Activated CD8-positive, alpha-beta T cell treated with anti-CD3 and anti-CD28 coated beads, Interleukin-2, amount 10 ng/mL, durations not matched to agents 7 days and 5 days (primary cell): ENCODE results near the gene TATDN2. TPM values are rescaled to one million over a fixed set of nuclear protein-coding genes. Genes with fewer than 3 reads are reported as not detected.

ENCODE experiments used
- ATAC-seq: fragments of 150-1000 bp; cut with Tn5 transposase; one replicate; pipeline ENCODE4 v1.10.0; 2021; ENCODE audit warnings: moderate library complexity
- CTCF ChIA-PET: fragments of 350-600 bp; sonication (Branson Sonifier 250); formaldehyde crosslinking; loops from one replicate; lab custom pipeline; 2021; ENCODE audit warnings: antibody characterized with exemption; lab: Charles Lee
- POLR2A ChIA-PET: fragments of 350-600 bp; sonication (Branson Sonifier 250); formaldehyde crosslinking; loops from one replicate; lab custom pipeline; 2021; ENCODE audit warnings: antibody characterized with exemption; lab: Charles Lee
- DNase-seq: peaks from one replicate; pipeline ENCODE4 v3.0.0-alpha.2; 2020
- H3K27ac Mint-ChIP-seq: one replicate; pipeline ENCODE4 v1.8.0; 2021; ENCODE audit warnings: mild to moderate bottlenecking, mixed read lengths
- H3K27me3 Mint-ChIP-seq: one replicate; pipeline ENCODE4 v1.8.0; 2021; ENCODE audit warnings: low read depth, mixed read lengths
- H3K36me3 Mint-ChIP-seq: one replicate; pipeline ENCODE4 v1.8.0; 2021; ENCODE audit warnings: low read depth, mixed read lengths
- H3K4me1 Mint-ChIP-seq: one replicate; pipeline ENCODE4 v1.8.0; 2021; ENCODE audit warnings: low read depth, mixed read lengths
- H3K4me3 Mint-ChIP-seq: one replicate; pipeline ENCODE4 v1.8.0; 2021; ENCODE audit warnings: mild to moderate bottlenecking, mixed read lengths
- H3K9me3 Mint-ChIP-seq: one replicate; pipeline ENCODE4 v1.8.0; 2022; ENCODE audit warnings: mixed read lengths; ENCODE audit not compliant: insufficient read depth
- total RNA-seq, 2 experiments: library from RNA; stranded (reverse); gene quantifications; one replicate each; pipeline ENCODE4 v1.2.3, GENCODE V29; 2021

The TATDN2 gene
- total RNA-seq, result 10 to 100 TPM; 57.0 to 61.6 TPM

- no peaks in the 10 kb centered on the region for H3K27me3 Mint-ChIP-seq
- DNase-seq (peak; percentile 97), ATAC-seq (peak; percentile 94)
- peaks cover 22% of the 10 kb centered on the region for H3K9me3 Mint-ChIP-seq
- CTCF ChIA-PET, result interaction anchor here (0.7 to 3.7 kb wide), 6 partner anchors 10 to 527 kb away, joined by 3 to 22 read pairs (median 4); partner anchors contain the start of gene CRELD1
- peak within 1 kb of the TSS; percentile 95 for H3K27ac Mint-ChIP-seq
- H3K4me1 Mint-ChIP-seq, result peaks cover 41% of the 10 kb centered on the region
- peaks cover 67% of the 10 kb centered on the region for H3K36me3 Mint-ChIP-seq
- H3K4me3 Mint-ChIP-seq, result peak within 1 kb of the TSS; percentile 89
- POLR2A ChIA-PET, result interaction anchor here (0.7 to 1.8 kb wide), 14 partner anchors 10 to 515 kb away, joined by 3 to 12 read pairs (median 4); partner anchors contain the start of genes SEC13 and VHL
Observed at GRCh38 chr3:10248184-10248983, at the start of gene TATDN2. Gene TATDN2, plus strand, starts transcription at chr3:10248459. Its CDS starts 742 bp downstream, at chr3:10249201.

- Mint-ChIP-seq H3K27ac (peak overlapping the region; percentile 96), H3K36me3 (peaks cover 8% of the 10 kb centered on the region), H3K4me3 (peak overlapping the region; percentile 45), H3K9me3 (no peaks in the 10 kb centered on the region), H3K4me1 (peaks cover 75% of the 10 kb centered on the region), H3K27me3 (no peaks in the 10 kb centered on the region)
- CTCF ChIA-PET, result interaction anchor here (0.9 to 2.1 kb wide), 10 partner anchors 9 to 88 kb away, joined by 3 to 7 read pairs (median 3); partner anchors contain the start of gene IRAK2
- peak; percentile 83 for DNase-seq
- POLR2A ChIA-PET, result interaction anchor here (0.6 to 1.9 kb wide), 7 partner anchors 9 to 405 kb away, joined by 3 to 5 read pairs (median 3); partner anchors contain the start of gene TATDN2
- peak; percentile 82 for ATAC-seq
Observed at GRCh38 chr3:10198761-10199649, 49.3 kb upstream of the TATDN2 start.

- H3K4me3 Mint-ChIP-seq, result no peak overlapping the region
- ATAC-seq (no peak), DNase-seq (no peak)
- no peaks in the 10 kb centered on the region for H3K9me3 Mint-ChIP-seq
- H3K4me1 Mint-ChIP-seq, result peaks cover 27% of the 10 kb centered on the region
- CTCF ChIA-PET, result interaction anchor here (0.7 to 2.3 kb wide), 4 partner anchors 9 to 39 kb away, joined by 3 to 7 read pairs (median 5); no protein-coding TSS in a partner anchor
- H3K36me3 Mint-ChIP-seq, result peaks cover 5% of the 10 kb centered on the region
- H3K27ac Mint-ChIP-seq, result no peak overlapping the region
- POLR2A ChIA-PET, result no interaction called here
- H3K27me3 Mint-ChIP-seq, result no peaks in the 10 kb centered on the region
Observed at GRCh38 chr3:10204921-10205320, 43.3 kb upstream of the TATDN2 start.

- Mint-ChIP-seq H3K9me3 (no peaks in the 10 kb centered on the region), H3K4me3 (no peak overlapping the region), H3K36me3 (peaks cover 5% of the 10 kb centered on the region), H3K4me1 (peaks cover 23% of the 10 kb centered on the region), H3K27me3 (no peaks in the 10 kb centered on the region), H3K27ac (no peak overlapping the region)
- no peak for DNase-seq
- ChIA-PET CTCF (interaction anchor here (1.4 kb wide), 1 partner anchor 18 kb away, joined by 5 read pairs; no protein-coding TSS in a partner anchor), POLR2A (interaction anchor here (1.0 kb wide), 1 partner anchor 13 kb away, joined by 3 read pairs; no protein-coding TSS in a partner anchor)
- ATAC-seq, result no peak
Observed at GRCh38 chr3:10205451-10206165, 42.7 kb upstream of the TATDN2 start.

- H3K27me3 Mint-ChIP-seq, result no peaks in the 10 kb centered on the region
- ATAC-seq, result no peak
Observed at GRCh38 chr3:10206166-10206511, 42.1 kb upstream of the TATDN2 start.

GRCh38 chr3:10213156-10213792, 35.0 kb upstream of the TATDN2 start:
- no peak overlapping the region for H3K27ac Mint-ChIP-seq
- POLR2A ChIA-PET, result interaction anchor here (2.0 kb wide), 1 partner anchor 9 kb away, joined by 4 read pairs; no protein-coding TSS in a partner anchor
- no peaks in the 10 kb centered on the region for H3K9me3 Mint-ChIP-seq
- H3K27me3 Mint-ChIP-seq, result no peaks in the 10 kb centered on the region
- no peak overlapping the region for H3K4me3 Mint-ChIP-seq
- DNase-seq (no peak), ATAC-seq (no peak)
- peaks cover 8% of the 10 kb centered on the region for H3K36me3 Mint-ChIP-seq
- no peaks in the 10 kb centered on the region for H3K4me1 Mint-ChIP-seq
- CTCF ChIA-PET, result interaction anchor here (1.1 to 2.5 kb wide), 6 partner anchors 9 to 26 kb away, joined by 4 to 7 read pairs (median 5); no protein-coding TSS in a partner anchor

More at GRCh38 chr3:10206166-10206511, 42.1 kb upstream of the TATDN2 start:
- H3K9me3 Mint-ChIP-seq, result no peaks in the 10 kb centered on the region
- H3K4me1 Mint-ChIP-seq, result peaks cover 19% of the 10 kb centered on the region
- CTCF ChIA-PET, result no interaction called here
- no peak overlapping the region for H3K27ac Mint-ChIP-seq
- no peak for DNase-seq
- peaks cover 5% of the 10 kb centered on the region for H3K36me3 Mint-ChIP-seq
- no peak overlapping the region for H3K4me3 Mint-ChIP-seq
- POLR2A ChIA-PET, result interaction anchor here (1.0 kb wide), 1 partner anchor 13 kb away, joined by 3 read pairs; no protein-coding TSS in a partner anchor

- peaks cover 13% of the 10 kb centered on the region for H3K4me1 Mint-ChIP-seq
- ATAC-seq (no peak), DNase-seq (no peak)
- POLR2A ChIA-PET, result no interaction called here
- H3K9me3 Mint-ChIP-seq, result no peaks in the 10 kb centered on the region
- CTCF ChIA-PET, result no interaction called here
- no peak overlapping the region for H3K4me3 Mint-ChIP-seq
- peaks cover 10% of the 10 kb centered on the region for H3K36me3 Mint-ChIP-seq
- H3K27me3 Mint-ChIP-seq, result no peaks in the 10 kb centered on the region
- H3K27ac Mint-ChIP-seq, result no peak overlapping the region
Observed at GRCh38 chr3:10215578-10216368, 32.5 kb upstream of the TATDN2 start.

- ChIA-PET POLR2A (no interaction called here), CTCF (no interaction called here)
- Mint-ChIP-seq H3K27ac (no peak overlapping the region), H3K36me3 (peaks cover 11% of the 10 kb centered on the region), H3K27me3 (no peaks in the 10 kb centered on the region), H3K4me3 (no peak overlapping the region), H3K9me3 (no peaks in the 10 kb centered on the region), H3K4me1 (peaks cover 26% of the 10 kb centered on the region)
- DNase-seq (no peak), ATAC-seq (no peak)
Observed at GRCh38 chr3:10217359-10217758, 30.9 kb upstream of the TATDN2 start.

- Mint-ChIP-seq H3K27me3 (no peaks in the 10 kb centered on the region), H3K36me3 (peaks cover 13% of the 10 kb centered on the region), H3K27ac (peak overlapping the region; percentile 14), H3K4me1 (peaks cover 50% of the 10 kb centered on the region), H3K9me3 (no peaks in the 10 kb centered on the region), H3K4me3 (no peak overlapping the region)
- ChIA-PET CTCF (interaction anchor here (0.9 to 2.4 kb wide), 3 partner anchors 22 to 69 kb away, joined by 3 to 14 read pairs (median 3); no protein-coding TSS in a partner anchor), POLR2A (interaction anchor here (1.6 kb wide), 1 partner anchor 25 kb away, joined by 4 read pairs; no protein-coding TSS in a partner anchor)
- DNase-seq, result no peak
- ATAC-seq, result no peak
Observed at GRCh38 chr3:10219737-10220136, 28.5 kb upstream of the TATDN2 start.
